K562 (cell line): ENCODE data around the gene OXTR. TPM values are rescaled to one million over a fixed set of nuclear protein-coding genes. Genes with fewer than 3 reads are reported as not detected.

ENCODE experiments used
- EWSR1 ChIP-seq: fragments of 450-650 bp; IDR thresholded peaks from 2 replicates; pipeline ENCODE4 v1.6.1; 2018; ENCODE audit warnings: borderline replicate concordance, mild to moderate bottlenecking, low read depth, moderate library complexity; ENCODE audit not compliant: partially characterized antibody
- MCM3 ChIP-seq: fragments of 450-650 bp; IDR thresholded peaks from 2 replicates; pipeline ENCODE4 v1.6.1; 2016
- NONO ChIP-seq, 2 experiments: fragments of 200-400 bp in 1 of 2; fragments of 450-650 bp in 1 of 2; formaldehyde crosslinking in 1 of 2; IDR thresholded peaks; 2 replicates each; pipeline ENCODE4 v1.6.1; 2017; ENCODE audit warnings: low read depth in 2 of 2, mild to moderate bottlenecking in 2 of 2, moderate library complexity in 2 of 2, low read length in 1 of 2
- SMAD2 ChIP-seq: fragments of 150-350 bp; IDR thresholded peaks from 2 replicates; pipeline ENCODE4 v1.6.1; 2014; ENCODE audit warnings: low read depth, mild to moderate bottlenecking, low read length
- XRCC3 ChIP-seq: fragments of 450-650 bp; IDR thresholded peaks from 2 replicates; pipeline ENCODE4 v1.6.1; 2017; ENCODE audit warnings: mild to moderate bottlenecking, moderate library complexity
- ZBTB8A ChIP-seq: fragments of 450-650 bp; IDR thresholded peaks from 2 replicates; pipeline ENCODE4 v1.6.1; 2018; ENCODE audit warnings: mild to moderate bottlenecking, moderate library complexity; ENCODE audit not compliant: partially characterized antibody
- ZNF133 ChIP-seq: fragments of 250-450 bp; sonication (Bioruptor Pico); IDR thresholded peaks from 2 replicates; pipeline ENCODE4 v1.4.0; 2020; ENCODE audit warnings: mild to moderate bottlenecking
- polyA plus RNA-seq, 8 experiments: library from polyadenylated mRNA; depleted of rRNA in 4 of 8; stranded (reverse) in 5 of 8; unstranded in 3 of 8; fragments of >200 nt; fragmentation: Nextera tagmentation in 2 of 8; fragmentation: Illumina TruSeq in 1 of 8; extraction: Ambion mirVana in 2 of 8; extraction: Trizol in 1 of 8; gene quantifications; 2 replicates each; pipeline versions ENCODE4 v1.2.1 to v1.2.3, GENCODE V29; 2011 to 2014; ENCODE audit warnings: inconsistent platforms in 1 of 8, missing spikeins in 1 of 8
- total RNA-seq, 7 experiments: library from RNA; depleted of rRNA in 6 of 7; stranded (reverse); fragments of >200 nt in 6 of 7; fragmentation: Illumina TruSeq in 2 of 7; extraction: Trizol in 2 of 7; gene quantifications; 2 replicates each; pipeline versions ENCODE4 v1.2.1 to v1.2.3, GENCODE V29; 2011 to 2021; ENCODE audit warnings: low replicate concordance in 1 of 7
- TF ChIP-seq, protein P1 (sequence below): fragments of 250-450 bp; sonication (Bioruptor Pico); IDR thresholded peaks from 2 replicates; pipeline ENCODE4 v1.5.0; 2021
- TF ChIP-seq, protein P2 (sequence below), 2 experiments: IDR thresholded peaks; 2 replicates each; pipeline ENCODE4 v1.6.1; 2011; ENCODE audit warnings: borderline replicate concordance in 1 of 2, control low read depth in 1 of 2, low read depth in 1 of 2, low read length in 1 of 2, mild to moderate bottlenecking in 1 of 2, mixed read lengths in 1 of 2, moderate library complexity in 1 of 2; ENCODE audit not compliant: insufficient read depth in 1 of 2, insufficient read length in 1 of 2, poor library complexity in 1 of 2, severe bottlenecking in 1 of 2; ENCODE audit errors: extremely low read depth in 1 of 2

Gene OXTR
- total and polyA plus RNA-seq, 9 of the 15 experiments (the other 6 are each of a cell fraction or from before 2014, with no cell fraction given), result 0.14 to 1.3 (median 0.80) TPM

DNA sequence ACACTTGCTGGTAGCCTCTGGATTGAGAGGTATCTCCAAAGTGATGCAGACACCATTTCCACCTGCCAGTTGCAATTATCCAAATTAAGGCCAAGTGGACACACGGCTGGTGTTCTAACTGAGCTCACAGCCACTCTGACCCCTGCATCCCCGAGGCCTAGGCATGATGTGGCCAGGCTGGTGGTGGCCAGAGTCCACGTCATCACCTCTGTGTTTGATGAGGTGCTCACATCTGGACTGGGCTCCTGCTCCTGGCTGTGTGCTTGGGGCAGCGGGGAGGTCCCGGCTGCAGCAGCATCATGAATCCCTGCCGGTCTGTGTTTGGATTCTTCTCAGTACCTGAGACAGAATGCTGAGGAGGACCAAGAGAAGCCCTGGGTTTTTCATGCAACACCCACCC is 4.9 kb downstream of the OXTR start (continued):
- TF ChIP-seq, protein P1, sequence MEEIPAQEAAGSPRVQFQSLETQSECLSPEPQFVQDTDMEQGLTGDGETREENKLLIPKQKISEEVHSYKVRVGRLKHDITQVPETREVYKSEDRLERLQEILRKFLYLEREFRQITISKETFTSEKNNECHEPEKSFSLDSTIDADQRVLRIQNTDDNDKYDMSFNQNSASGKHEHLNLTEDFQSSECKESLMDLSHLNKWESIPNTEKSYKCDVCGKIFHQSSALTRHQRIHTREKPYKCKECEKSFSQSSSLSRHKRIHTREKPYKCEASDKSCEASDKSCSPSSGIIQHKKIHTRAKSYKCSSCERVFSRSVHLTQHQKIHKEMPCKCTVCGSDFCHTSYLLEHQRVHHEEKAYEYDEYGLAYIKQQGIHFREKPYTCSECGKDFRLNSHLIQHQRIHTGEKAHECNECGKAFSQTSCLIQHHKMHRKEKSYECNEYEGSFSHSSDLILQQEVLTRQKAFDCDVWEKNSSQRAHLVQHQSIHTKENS (CRISPR knock-in tag), result no peak
- TF ChIP-seq MCM3 (no peak), EWSR1 (no peak), ZBTB8A (no peak), ZNF133 (CRISPR knock-in tag) (no peak), XRCC3 (no peak), SMAD2 (no peak), NONO (IDR thresholded peaks at IDR 0.05; ENCODE audit: low read depth in 2 of 2, low read length in 1 of 2) (no peak)
- TF ChIP-seq, protein P2, sequence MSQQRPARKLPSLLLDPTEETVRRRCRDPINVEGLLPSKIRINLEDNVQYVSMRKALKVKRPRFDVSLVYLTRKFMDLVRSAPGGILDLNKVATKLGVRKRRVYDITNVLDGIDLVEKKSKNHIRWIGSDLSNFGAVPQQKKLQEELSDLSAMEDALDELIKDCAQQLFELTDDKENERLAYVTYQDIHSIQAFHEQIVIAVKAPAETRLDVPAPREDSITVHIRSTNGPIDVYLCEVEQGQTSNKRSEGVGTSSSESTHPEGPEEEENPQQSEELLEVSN (IDR thresholded peaks at IDR 0.05; ENCODE audit: borderline replicate concordance in 1 of 2, extremely low read depth in 1 of 2, insufficient read depth in 1 of 2, insufficient read length in 1 of 2, low read depth in 1 of 2, low read length in 1 of 2, poor library complexity in 1 of 2, severe bottlenecking in 1 of 2), result no peak
- TF ChIP-seq, all 486 proteins: peak for 0
